Vagina (tissue), 2 donors: Measurements from ENCODE around the gene RABL6. TPM values are rescaled to one million over a fixed set of nuclear protein-coding genes. Genes with fewer than 3 reads are reported as not detected.

Experiments used
- DNase-seq, 2 donors: peaks; one replicate each; pipeline ENCODE4 v3.0.0-alpha.2; 2017; ENCODE audit errors: extremely low spot score in 2 of 2
- H3K27ac ChIP-seq: fragments of 200-600 bp; sonication (generic); one replicate; pipeline ENCODE4 v1.5.1; 2019
- H3K27me3 ChIP-seq: fragments of 200-600 bp; sonication (generic); one replicate; pipeline ENCODE4 v1.5.1; 2019
- H3K36me3 ChIP-seq, 2 donors: fragments of 200-600 bp; sonication (generic); one replicate each; pipeline ENCODE4 v1.5.1; 2017 to 2019
- H3K4me1 ChIP-seq: fragments of 200-600 bp; sonication (generic); one replicate; pipeline ENCODE4 v1.5.1; 2019
- H3K4me3 ChIP-seq, 2 donors: fragments of 200-600 bp; sonication (generic); 1 replicate in 1 of 2; 2 replicates in 1 of 2; pipeline ENCODE4 v1.5.1; 2016 to 2019
- H3K9me3 ChIP-seq: fragments of 200-600 bp; sonication (generic); one replicate; pipeline ENCODE4 v1.5.1; 2019
- POLR2A ChIP-seq, 2 donors: fragments of 450-650 bp; IDR thresholded peaks; one replicate each; pipeline ENCODE4 v1.6.1; 2017; ENCODE audit warnings: antibody characterized with exemption in 2 of 2, mild to moderate bottlenecking in 2 of 2, moderate library complexity in 2 of 2
- POLR2AphosphoS5 ChIP-seq, 2 donors: sonication (generic); formaldehyde crosslinking; IDR thresholded peaks; one replicate each; pipeline ENCODE4 v1.9.0; 2017; ENCODE audit warnings: antibody characterized with exemption in 2 of 2, mild to moderate bottlenecking in 2 of 2, low read depth in 1 of 2; ENCODE audit not compliant: insufficient read depth in 1 of 2
- intact Hi-C: fragments of 100-400 bp; cut with DNase I; formaldehyde crosslinking; loops from one replicate; pipeline ENCODE4 v1.15.1; 2023
- total RNA-seq: library from RNA; depleted of rRNA; stranded (reverse); fragments of >200 nt; gene quantifications from one replicate; pipeline ENCODE4 v1.2.3, GENCODE V29; 2016
- TF ChIP-seq, protein P1 (sequence below), 3 experiments: fragments of 450-650 bp in 2 of 3; fragments of 200-600 bp in 1 of 3; sonication (generic) in 1 of 3; IDR thresholded peaks; one replicate each; pipeline ENCODE4 v1.5.1; 2017 to 2019; ENCODE audit warnings: antibody characterized with exemption in 3 of 3, mild to moderate bottlenecking in 2 of 3, moderate library complexity in 2 of 3

The RABL6 gene
- total RNA-seq, 1 donor from 2014 or later: 31.7 TPM

DNA sequence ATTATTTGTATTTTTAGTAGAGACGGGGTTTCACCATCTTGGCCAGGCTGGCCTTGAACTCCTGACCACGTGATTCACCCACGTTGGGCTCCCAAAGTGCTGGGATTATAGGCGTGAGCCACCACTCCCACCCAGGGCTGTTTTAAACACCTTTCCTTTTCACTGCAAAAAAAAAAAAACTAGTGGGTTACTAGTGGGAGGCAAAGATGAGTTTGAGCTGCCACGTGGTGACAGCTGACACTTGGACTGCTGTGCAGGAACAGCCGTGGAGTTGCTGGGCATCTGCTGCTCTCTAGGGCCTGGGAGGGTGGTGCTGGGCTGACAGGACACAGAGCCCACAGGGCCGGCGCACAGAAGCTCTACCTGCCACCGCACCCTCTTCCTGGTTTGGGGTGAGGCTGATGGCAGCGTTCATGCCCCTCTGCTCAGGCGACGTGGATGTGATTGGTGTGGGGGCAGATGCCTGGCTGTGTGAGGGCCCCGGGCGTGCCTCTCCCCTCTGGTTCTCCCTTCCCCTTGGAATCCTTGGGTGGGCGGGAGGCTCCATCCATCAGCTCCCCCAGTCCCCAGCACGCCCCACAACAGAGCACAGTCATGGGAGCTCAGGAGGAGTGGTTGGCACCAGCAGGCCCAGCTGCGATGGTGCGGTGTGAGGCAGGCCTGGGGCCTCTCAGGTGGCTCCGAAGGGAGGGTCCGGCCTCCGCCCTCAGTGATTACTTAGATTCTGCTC lies 16.9 kb downstream of the RABL6 start:
- intact Hi-C loops: no loop called here
- no peak overlapping the region for H3K27ac ChIP-seq
- H3K36me3 ChIP-seq: peaks cover 0 to 33% of the 10 kb centered on the region in 2 donors

DNA sequence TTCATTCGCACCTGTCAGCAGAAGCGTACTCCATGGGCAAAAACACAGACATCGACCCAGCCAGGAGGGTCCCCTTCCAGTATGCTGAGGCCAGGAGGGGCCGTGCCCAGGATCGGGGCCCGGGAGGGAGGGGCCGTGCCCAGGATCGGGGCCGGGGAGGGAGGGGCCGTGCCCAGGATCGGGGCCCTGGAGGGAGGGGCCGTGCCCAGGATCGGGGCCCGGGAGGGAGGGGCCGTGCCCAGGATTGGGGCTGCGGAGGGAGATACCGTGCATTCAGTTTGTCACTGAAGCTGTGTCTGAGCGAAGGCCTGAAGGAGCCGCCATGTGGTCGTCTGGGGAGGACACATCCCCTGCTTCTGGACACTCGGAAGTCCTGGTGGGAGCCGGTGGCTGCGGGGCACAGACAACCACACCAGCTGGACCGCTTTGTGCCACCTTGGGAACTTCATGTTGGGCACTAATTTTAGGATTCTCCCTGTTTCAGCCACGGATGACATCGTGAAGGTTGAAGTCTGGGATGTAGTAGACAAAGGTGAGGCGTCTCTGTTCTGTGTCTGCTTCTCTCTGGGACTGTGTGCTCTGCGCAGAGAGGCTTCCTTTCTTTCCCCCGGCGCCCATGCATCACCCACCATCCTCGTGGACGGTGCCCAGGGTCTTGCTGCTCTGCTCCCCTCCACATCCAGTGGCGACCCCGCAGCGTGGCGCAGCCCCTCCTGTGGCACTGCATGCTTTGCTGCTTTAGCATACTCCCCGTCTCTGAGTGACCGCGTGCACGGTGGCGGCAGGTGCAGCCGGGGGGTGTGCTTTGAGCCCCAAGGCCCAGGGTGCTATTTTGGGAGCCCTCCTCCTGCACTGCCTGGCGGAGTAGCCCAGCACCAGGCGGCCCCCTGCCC lies 17.8 kb downstream of the RABL6 start:
- Histone ChIP-seq H3K27me3 (no peaks in the 10 kb centered on the region), H3K27ac (no peak overlapping the region), H3K4me1 (peaks cover 17% of the 10 kb centered on the region), H3K9me3 (no peaks in the 10 kb centered on the region), H3K4me3 (no peak overlapping the region), H3K36me3 (peaks cover 0 to 41% of the 10 kb centered on the region in 2 donors)
- intact Hi-C loops: no loop called here
- DNase-seq: no peak
- no peak for TF ChIP-seq POLR2AphosphoS5 (IDR thresholded peaks at IDR 0.05; ENCODE audit: insufficient read depth in 1 of 2, low read depth in 1 of 2)
- TF ChIP-seq, protein P1, sequence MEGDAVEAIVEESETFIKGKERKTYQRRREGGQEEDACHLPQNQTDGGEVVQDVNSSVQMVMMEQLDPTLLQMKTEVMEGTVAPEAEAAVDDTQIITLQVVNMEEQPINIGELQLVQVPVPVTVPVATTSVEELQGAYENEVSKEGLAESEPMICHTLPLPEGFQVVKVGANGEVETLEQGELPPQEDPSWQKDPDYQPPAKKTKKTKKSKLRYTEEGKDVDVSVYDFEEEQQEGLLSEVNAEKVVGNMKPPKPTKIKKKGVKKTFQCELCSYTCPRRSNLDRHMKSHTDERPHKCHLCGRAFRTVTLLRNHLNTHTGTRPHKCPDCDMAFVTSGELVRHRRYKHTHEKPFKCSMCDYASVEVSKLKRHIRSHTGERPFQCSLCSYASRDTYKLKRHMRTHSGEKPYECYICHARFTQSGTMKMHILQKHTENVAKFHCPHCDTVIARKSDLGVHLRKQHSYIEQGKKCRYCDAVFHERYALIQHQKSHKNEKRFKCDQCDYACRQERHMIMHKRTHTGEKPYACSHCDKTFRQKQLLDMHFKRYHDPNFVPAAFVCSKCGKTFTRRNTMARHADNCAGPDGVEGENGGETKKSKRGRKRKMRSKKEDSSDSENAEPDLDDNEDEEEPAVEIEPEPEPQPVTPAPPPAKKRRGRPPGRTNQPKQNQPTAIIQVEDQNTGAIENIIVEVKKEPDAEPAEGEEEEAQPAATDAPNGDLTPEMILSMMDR (IDR thresholded peaks at IDR 0.05): no peak
- TF ChIP-seq POLR2A (IDR thresholded peaks at IDR 0.05): no peak

More for the DNA sequence above, 16.9 kb downstream of the RABL6 start:
- Histone ChIP-seq H3K4me1 (peaks cover 18% of the 10 kb centered on the region), H3K4me3 (no peak overlapping the region), H3K9me3 (no peaks in the 10 kb centered on the region), H3K27me3 (no peaks in the 10 kb centered on the region)
- DNase-seq: no peak
- TF ChIP-seq POLR2AphosphoS5 (IDR thresholded peaks at IDR 0.05; ENCODE audit: insufficient read depth in 1 of 2, low read depth in 1 of 2): no peak
- TF ChIP-seq, protein P1 (IDR thresholded peaks at IDR 0.05): no peak
- no peak for TF ChIP-seq POLR2A (IDR thresholded peaks at IDR 0.05)

DNA sequence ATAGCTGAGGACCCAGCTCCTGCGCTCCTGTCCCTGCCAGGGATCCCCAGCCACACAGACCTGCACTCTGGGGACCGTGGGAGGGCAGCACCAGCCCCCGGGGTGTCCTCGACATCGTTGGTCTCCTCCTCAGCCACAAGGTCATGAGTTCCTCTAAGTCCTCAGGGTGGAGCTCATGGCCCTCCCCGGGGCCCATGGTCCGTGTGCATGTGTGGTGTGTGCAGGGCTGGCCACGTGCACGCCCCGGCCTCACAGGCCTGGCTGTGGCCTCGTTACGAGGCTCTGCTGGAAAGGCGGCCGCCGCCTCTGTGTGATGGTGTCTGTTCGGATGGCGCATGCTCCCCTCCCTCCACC lies 18.4 kb downstream of the RABL6 start:
- peaks cover 11% of the 10 kb centered on the region for H3K4me1 ChIP-seq
- no peak overlapping the region for H3K27ac ChIP-seq
- H3K27me3 ChIP-seq: no peaks in the 10 kb centered on the region
- intact Hi-C loops: no loop called here
- H3K9me3 ChIP-seq: no peaks in the 10 kb centered on the region
- peaks cover 0 to 48% of the 10 kb centered on the region in 2 donors for H3K36me3 ChIP-seq
- DNase-seq: no peak
- TF ChIP-seq POLR2AphosphoS5 (IDR thresholded peaks at IDR 0.05; ENCODE audit: insufficient read depth in 1 of 2, low read depth in 1 of 2): no peak
- TF ChIP-seq, protein P1 (IDR thresholded peaks at IDR 0.05): no peak
- no peak for TF ChIP-seq POLR2A (IDR thresholded peaks at IDR 0.05)
- no peak overlapping the region for H3K4me3 ChIP-seq

DNA sequence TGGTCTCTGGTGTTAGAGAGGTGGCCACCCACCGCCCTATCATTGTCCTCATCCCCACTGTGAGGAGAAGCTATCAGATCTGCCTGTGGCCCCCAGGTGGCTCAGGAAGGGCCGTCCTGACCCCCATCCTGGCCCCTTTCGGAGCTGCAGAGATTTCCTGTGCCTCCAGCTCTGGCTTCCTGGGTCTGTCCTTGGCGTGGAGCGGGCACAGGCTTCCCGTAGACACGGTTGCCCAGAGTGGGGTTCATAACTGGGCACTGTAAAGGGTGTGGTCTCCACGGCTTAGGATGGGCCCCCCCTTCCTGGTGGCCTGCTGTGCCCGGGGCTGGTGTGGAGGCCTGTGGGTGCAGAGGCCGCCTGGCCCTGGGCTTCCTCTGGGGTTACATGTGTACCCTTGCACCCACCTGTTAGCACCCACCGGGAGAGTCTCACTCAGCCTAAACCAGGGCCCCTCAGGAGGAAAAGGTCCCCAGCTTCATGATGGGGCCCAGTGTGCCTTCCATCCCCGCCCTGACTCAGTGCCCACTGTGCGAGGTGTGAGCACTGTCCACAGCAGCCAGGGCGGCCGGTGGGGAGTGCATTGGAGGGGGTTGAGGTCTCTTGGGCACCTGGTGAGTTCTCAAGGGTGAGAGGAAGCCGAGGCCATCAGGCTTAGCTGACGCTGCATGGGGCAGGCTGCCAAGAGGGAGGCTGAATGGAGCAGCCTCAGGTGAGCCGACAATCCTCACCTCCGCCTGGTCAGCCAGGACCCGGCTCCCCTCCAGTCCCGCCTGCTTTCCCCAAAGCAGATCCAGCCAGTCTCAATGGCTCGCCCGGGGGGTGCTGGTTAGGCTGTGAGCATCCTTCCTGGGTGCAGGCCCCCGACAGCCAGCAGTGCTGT lies 19.2 kb downstream of the RABL6 start:
- DNase-seq: no peak
- no peak overlapping the region for H3K27ac ChIP-seq
- H3K4me1 ChIP-seq: peaks cover 5% of the 10 kb centered on the region
- no peaks in the 10 kb centered on the region for H3K27me3 ChIP-seq
- H3K36me3 ChIP-seq: peaks cover 0 to 55% of the 10 kb centered on the region in 2 donors
- H3K9me3 ChIP-seq: no peaks in the 10 kb centered on the region
- H3K4me3 ChIP-seq: no peak overlapping the region
- TF ChIP-seq POLR2A (IDR thresholded peaks at IDR 0.05) (no peak), POLR2AphosphoS5 (IDR thresholded peaks at IDR 0.05; ENCODE audit: insufficient read depth in 1 of 2, low read depth in 1 of 2) (no peak)
- TF ChIP-seq, protein P1 (IDR thresholded peaks at IDR 0.05): no peak
- intact Hi-C loops: no loop called here
